ENCODE data around the gene WWP2. TPM values are rescaled to one million over a fixed set of nuclear protein-coding genes. Genes with fewer than 3 reads are reported as not detected.

Gene WWP2
- total RNA-seq, 2 experiments from 2014 or later: 30.3 to 43.4 TPM

- Histone ChIP-seq H3K79me2 (ENCODE audit: insufficient read depth, low read depth, low read length) (no peaks in the 10 kb centered on the region), H3K4me1 (ENCODE audit: insufficient read depth, low read length, poor library complexity, severe bottlenecking) (no peaks in the 10 kb centered on the region), H3K9me3 (ENCODE audit: low read length) (no peaks in the 10 kb centered on the region), H2AFZ (ENCODE audit: low read length) (no peak overlapping the region), H3K9me2 (ENCODE audit: insufficient read depth, low read length) (no peaks in the 10 kb centered on the region), H3K27ac (ENCODE audit: low read depth, low read length, poor library complexity, severe bottlenecking) (no peak overlapping the region), H3K4me2 (ENCODE audit: low read length) (no peak overlapping the region), H3K36me3 (ENCODE audit: insufficient read depth, low read length) (no peaks in the 10 kb centered on the region), H4K20me1 (ENCODE audit: insufficient read depth, low read length) (no peaks in the 10 kb centered on the region), H3K4me3 (ENCODE audit: low read depth, low read length, poor library complexity, severe bottlenecking) (no peak overlapping the region)
- no peak for DNase-seq (ENCODE audit: low spot score)
- ChIA-PET CTCF (ENCODE audit: unreplicated experiment) (no interaction called here), POLR2A (interaction anchor here (0.8 kb wide), 1 partner anchor 10 kb away, joined by 3 read pairs; no protein-coding TSS in a partner anchor)
- BruUV-seq (replicated peaks): no TSS peak
- no peak for TF ChIP-seq EZH2phosphoT487 (IDR thresholded peaks at IDR 0.05; ENCODE audit: borderline replicate concordance, low read depth, low read length)
- TF ChIP-seq, protein P1, sequence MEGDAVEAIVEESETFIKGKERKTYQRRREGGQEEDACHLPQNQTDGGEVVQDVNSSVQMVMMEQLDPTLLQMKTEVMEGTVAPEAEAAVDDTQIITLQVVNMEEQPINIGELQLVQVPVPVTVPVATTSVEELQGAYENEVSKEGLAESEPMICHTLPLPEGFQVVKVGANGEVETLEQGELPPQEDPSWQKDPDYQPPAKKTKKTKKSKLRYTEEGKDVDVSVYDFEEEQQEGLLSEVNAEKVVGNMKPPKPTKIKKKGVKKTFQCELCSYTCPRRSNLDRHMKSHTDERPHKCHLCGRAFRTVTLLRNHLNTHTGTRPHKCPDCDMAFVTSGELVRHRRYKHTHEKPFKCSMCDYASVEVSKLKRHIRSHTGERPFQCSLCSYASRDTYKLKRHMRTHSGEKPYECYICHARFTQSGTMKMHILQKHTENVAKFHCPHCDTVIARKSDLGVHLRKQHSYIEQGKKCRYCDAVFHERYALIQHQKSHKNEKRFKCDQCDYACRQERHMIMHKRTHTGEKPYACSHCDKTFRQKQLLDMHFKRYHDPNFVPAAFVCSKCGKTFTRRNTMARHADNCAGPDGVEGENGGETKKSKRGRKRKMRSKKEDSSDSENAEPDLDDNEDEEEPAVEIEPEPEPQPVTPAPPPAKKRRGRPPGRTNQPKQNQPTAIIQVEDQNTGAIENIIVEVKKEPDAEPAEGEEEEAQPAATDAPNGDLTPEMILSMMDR (conservative IDR thresholded peaks at IDR 0.05; ENCODE audit: low read length): no peak
- intact Hi-C loops (cut with micrococcal nuclease; ENCODE audit: unreplicated experiment): no loop called here
Measured at GRCh38 chr16:69717066-69717465, 45.1 kb upstream of the WWP2 start.

DNA sequence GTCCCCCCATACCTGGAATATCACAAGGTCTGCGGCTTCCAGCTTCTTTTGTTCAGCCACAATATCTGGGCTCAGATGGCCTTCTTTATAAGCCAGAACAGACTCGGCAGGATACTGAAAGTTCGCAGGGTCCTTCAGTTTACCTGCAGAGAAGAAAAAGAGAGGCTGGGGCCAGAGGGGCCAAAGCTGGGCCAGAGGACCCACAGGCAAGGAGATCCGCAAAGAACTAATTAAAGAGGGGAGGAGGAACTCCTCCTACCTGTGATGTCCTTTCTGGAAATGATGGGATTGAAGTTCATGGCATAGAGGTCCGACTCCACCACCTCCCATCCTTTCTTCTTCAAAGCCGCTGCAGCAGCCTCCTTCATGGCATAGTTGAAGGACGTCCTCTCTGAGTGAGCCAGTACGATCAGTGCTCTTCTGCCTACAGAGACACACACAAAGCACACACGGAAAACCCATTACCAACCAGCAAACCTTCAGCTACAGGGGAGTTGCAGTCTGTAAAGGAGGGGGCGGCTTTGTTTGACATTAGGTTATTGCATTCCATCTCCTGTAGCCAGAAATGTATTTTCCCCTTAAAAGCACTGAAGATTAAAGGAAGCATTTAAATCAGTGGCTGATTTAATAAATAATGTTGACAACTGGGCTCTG, 43.9 kb upstream of the WWP2 start:
- Histone ChIP-seq H3K36me3 (ENCODE audit: insufficient read depth, low read length) (no peaks in the 10 kb centered on the region), H2AFZ (ENCODE audit: low read length) (no peak overlapping the region), H3K79me2 (ENCODE audit: insufficient read depth, low read depth, low read length) (no peaks in the 10 kb centered on the region), H3K9me3 (ENCODE audit: low read length) (no peaks in the 10 kb centered on the region), H3K4me1 (ENCODE audit: insufficient read depth, low read length, poor library complexity, severe bottlenecking) (no peaks in the 10 kb centered on the region), H3K9me2 (ENCODE audit: insufficient read depth, low read length) (no peaks in the 10 kb centered on the region), H3K27ac (ENCODE audit: low read depth, low read length, poor library complexity, severe bottlenecking) (no peak overlapping the region), H3K4me2 (ENCODE audit: low read length) (no peak overlapping the region), H4K20me1 (ENCODE audit: insufficient read depth, low read length) (no peaks in the 10 kb centered on the region), H3K4me3 (ENCODE audit: low read depth, low read length, poor library complexity, severe bottlenecking) (no peak overlapping the region)
- BruUV-seq (replicated peaks): no TSS peak
- ChIA-PET CTCF (ENCODE audit: unreplicated experiment) (no interaction called here), POLR2A (interaction anchor here (0.8 kb wide), 1 partner anchor 9 kb away, joined by 3 read pairs; no protein-coding TSS in a partner anchor)
- DNase-seq (ENCODE audit: low spot score): no peak
- intact Hi-C loops (cut with micrococcal nuclease; ENCODE audit: unreplicated experiment): no loop called here
- TF ChIP-seq, protein P1 (conservative IDR thresholded peaks at IDR 0.05; ENCODE audit: low read length): no peak
- no peak for TF ChIP-seq EZH2phosphoT487 (IDR thresholded peaks at IDR 0.05; ENCODE audit: borderline replicate concordance, low read depth, low read length)

DNA sequence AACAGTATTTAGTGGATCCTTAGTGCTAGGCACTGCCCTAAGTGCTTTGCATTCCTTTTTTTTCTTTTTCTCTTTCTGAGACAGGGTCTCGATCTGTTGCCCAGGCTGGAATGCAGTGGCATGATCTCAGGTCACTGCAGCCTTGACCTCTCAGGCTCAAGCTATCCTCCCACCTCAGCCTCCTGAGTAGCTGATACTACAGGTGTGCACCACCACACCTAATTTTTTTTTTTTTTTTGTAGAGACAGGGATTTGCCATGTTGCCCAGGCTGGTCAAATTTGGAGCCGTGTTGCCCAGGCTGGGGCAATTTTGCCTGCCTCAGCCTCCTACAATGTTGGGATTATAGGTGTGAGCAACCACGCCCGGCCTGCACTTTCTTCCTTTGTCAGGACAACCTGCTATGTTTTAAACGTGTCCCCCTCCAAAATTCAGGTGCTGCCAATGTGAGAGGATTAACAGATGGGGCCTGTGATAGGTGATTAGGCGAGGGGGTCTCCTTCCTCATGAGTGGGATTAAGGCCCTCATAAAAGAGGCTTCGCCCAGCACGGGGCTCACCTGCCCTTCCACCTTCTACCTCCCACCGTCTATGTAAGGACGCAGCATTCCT, 41.2 kb upstream of the WWP2 start:
- CTCF ChIA-PET (ENCODE audit: unreplicated experiment): no interaction called here
- no peaks in the 10 kb centered on the region for H3K79me2 ChIP-seq (ENCODE audit: insufficient read depth, low read depth, low read length)
- no peak overlapping the region for H3K27ac ChIP-seq (ENCODE audit: low read depth, low read length, poor library complexity, severe bottlenecking)
- DNase-seq (ENCODE audit: low spot score): no peak
- no peak overlapping the region for H3K4me3 ChIP-seq (ENCODE audit: low read depth, low read length, poor library complexity, severe bottlenecking)
- BruUV-seq (replicated peaks): no TSS peak
- intact Hi-C loops (cut with micrococcal nuclease; ENCODE audit: unreplicated experiment): no loop called here
- no peak for TF ChIP-seq EZH2phosphoT487 (IDR thresholded peaks at IDR 0.05; ENCODE audit: borderline replicate concordance, low read depth, low read length)
- TF ChIP-seq, protein P1 (conservative IDR thresholded peaks at IDR 0.05; ENCODE audit: low read length): no peak
- H3K9me2 ChIP-seq (ENCODE audit: insufficient read depth, low read length): no peaks in the 10 kb centered on the region
- H3K9me3 ChIP-seq (ENCODE audit: low read length): no peaks in the 10 kb centered on the region
- no peak overlapping the region for H3K4me2 ChIP-seq (ENCODE audit: low read length)
- H4K20me1 ChIP-seq (ENCODE audit: insufficient read depth, low read length): no peaks in the 10 kb centered on the region
- POLR2A ChIA-PET: interaction anchor here (0.6 kb wide), 1 partner anchor 62 kb away, joined by 3 read pairs; no protein-coding TSS in a partner anchor
- no peaks in the 10 kb centered on the region for H3K36me3 ChIP-seq (ENCODE audit: insufficient read depth, low read length)
- no peak overlapping the region for H2AFZ ChIP-seq (ENCODE audit: low read length)
- H3K4me1 ChIP-seq (ENCODE audit: insufficient read depth, low read length, poor library complexity, severe bottlenecking): peaks cover 14% of the 10 kb centered on the region

Measured in OCI-LY7 (cell line).